Keratinocyte (primary cell): Measurements from ENCODE around the gene MLLT1. TPM values are rescaled to one million over a fixed set of nuclear protein-coding genes. Genes with fewer than 3 reads are reported as not detected.

Experiments used
- DNase-seq: peaks from one replicate; pipeline ENCODE4 v3.0.0-alpha.2; 2011; ENCODE audit warnings: low read depth, missing footprints, low spot score
- FAIRE-seq: peaks from 2 replicates; lab custom pipeline; 2011; peaks lifted over from hg19 to GRCh38; lab: Jason Lieb, UNC
- H2AFZ ChIP-seq: 2 replicates; pipeline ENCODE4 v1.6.0; 2012; ENCODE audit warnings: low read length, control low read depth, inconsistent platforms; ENCODE audit not compliant: control insufficient read depth
- H3K27ac ChIP-seq: 2 replicates; pipeline ENCODE4 v1.5.1; 2011; ENCODE audit warnings: low read length; ENCODE audit not compliant: control insufficient read depth, insufficient read depth
- H3K27me3 ChIP-seq: 3 replicates; pipeline ENCODE4 v1.6.0; 2011; ENCODE audit warnings: low read length; ENCODE audit not compliant: control insufficient read depth, insufficient read depth; ENCODE audit errors: extremely low read depth
- H3K36me3 ChIP-seq, 2 experiments: 2 replicates in 1 of 2; 3 replicates in 1 of 2; pipeline ENCODE4 v1.5.1; 2011; ENCODE audit warnings: low read length in 2 of 2, mild to moderate bottlenecking in 1 of 2; ENCODE audit not compliant: control insufficient read depth in 2 of 2, insufficient read depth in 2 of 2; ENCODE audit errors: extremely low read depth in 1 of 2
- H3K4me1 ChIP-seq: 3 replicates; pipeline ENCODE4 v1.5.1; 2011; ENCODE audit warnings: low read length; ENCODE audit not compliant: control insufficient read depth, insufficient read depth; ENCODE audit errors: extremely low read depth
- H3K4me2 ChIP-seq: 3 replicates; pipeline ENCODE4 v1.6.0; 2011; ENCODE audit warnings: low read depth, low read length; ENCODE audit not compliant: control insufficient read depth, insufficient read depth; ENCODE audit errors: extremely low read depth
- H3K4me3 ChIP-seq, 3 experiments: fragments of 200-600 bp in 1 of 3; sonication (generic) in 1 of 3; 2 replicates in 2 of 3; 3 replicates in 1 of 3; pipeline ENCODE4 v1.5.1; 2011 to 2016; ENCODE audit warnings: low read length in 3 of 3, mild to moderate bottlenecking in 3 of 3, control low read depth in 2 of 3, inconsistent platforms in 1 of 3, low read depth in 1 of 3, mixed read lengths in 1 of 3, mixed run types in 1 of 3, moderate library complexity in 1 of 3; ENCODE audit not compliant: control insufficient read depth in 2 of 3, insufficient read depth in 2 of 3; ENCODE audit errors: extremely low read depth in 1 of 3
- H3K79me2 ChIP-seq: 2 replicates; pipeline ENCODE4 v1.6.0; 2012; ENCODE audit warnings: low read length; ENCODE audit not compliant: control insufficient read depth, insufficient read depth
- H3K9ac ChIP-seq: 3 replicates; pipeline ENCODE4 v1.6.0; 2011; ENCODE audit warnings: low read length; ENCODE audit not compliant: control insufficient read depth, insufficient read depth; ENCODE audit errors: extremely low read depth
- H3K9me1 ChIP-seq: 3 replicates; pipeline ENCODE4 v1.6.0; 2011; ENCODE audit warnings: low read length; ENCODE audit not compliant: control insufficient read depth, insufficient read depth; ENCODE audit errors: extremely low read depth
- H3K9me3 ChIP-seq: 2 replicates; pipeline ENCODE4 v1.5.1; 2012; ENCODE audit warnings: low read depth, low read length; ENCODE audit not compliant: control insufficient read depth
- H4K20me1 ChIP-seq: 3 replicates; pipeline ENCODE4 v1.6.0; 2011; ENCODE audit warnings: low read length; ENCODE audit not compliant: control insufficient read depth, insufficient read depth; ENCODE audit errors: extremely low read depth
- EZH2 ChIP-seq: IDR thresholded peaks from one replicate; pipeline ENCODE4 v1.6.1; 2012; ENCODE audit warnings: inconsistent platforms, mild to moderate bottlenecking, low read length, moderate library complexity
- dilution Hi-C: fragments of 300-500 bp; cut with MboI; formaldehyde crosslinking; loops from one replicate; pipeline ENCODE4 v1.7.0; 2020; ENCODE audit warnings: low sequenced_read_pairs; ENCODE audit not compliant: extremely low pct_ligation_motif_present
- polyA plus RNA-seq, 5 experiments: library from polyadenylated mRNA; depleted of rRNA in 3 of 5; stranded (reverse) in 3 of 5; stranded (forward) in 1 of 5; unstranded in 1 of 5; fragments of >200 nt; gene quantifications; 1 replicate in 1 of 5; 2 replicates in 3 of 5; 3 replicates in 1 of 5; pipeline versions ENCODE4 v1.2.1 to v1.2.3, GENCODE V29; 2011 to 2012; ENCODE audit warnings: missing spikeins in 2 of 5, low read depth in 1 of 5, low replicate concordance in 1 of 5
- TF ChIP-seq, protein P1 (sequence below), 3 experiments: IDR thresholded peaks in 1 of 3; conservative IDR thresholded peaks in 1 of 3; optimal IDR thresholded peaks in 1 of 3; 2 replicates in 2 of 3; 3 replicates in 1 of 3; pipeline versions ENCODE3 to v1.5.1; 2011; ENCODE audit warnings: low read length in 3 of 3, mild to moderate bottlenecking in 3 of 3, moderate library complexity in 2 of 3, control low read depth in 1 of 3, inconsistent platforms in 1 of 3; ENCODE audit not compliant: insufficient read depth in 2 of 3; ENCODE audit errors: extremely low read depth in 1 of 3

MLLT1 gene
- polyA plus RNA-seq, 1 donor (not counting 4 experiments of a cell fraction or from before 2014, with no cell fraction given): 8.3 TPM

DNA sequence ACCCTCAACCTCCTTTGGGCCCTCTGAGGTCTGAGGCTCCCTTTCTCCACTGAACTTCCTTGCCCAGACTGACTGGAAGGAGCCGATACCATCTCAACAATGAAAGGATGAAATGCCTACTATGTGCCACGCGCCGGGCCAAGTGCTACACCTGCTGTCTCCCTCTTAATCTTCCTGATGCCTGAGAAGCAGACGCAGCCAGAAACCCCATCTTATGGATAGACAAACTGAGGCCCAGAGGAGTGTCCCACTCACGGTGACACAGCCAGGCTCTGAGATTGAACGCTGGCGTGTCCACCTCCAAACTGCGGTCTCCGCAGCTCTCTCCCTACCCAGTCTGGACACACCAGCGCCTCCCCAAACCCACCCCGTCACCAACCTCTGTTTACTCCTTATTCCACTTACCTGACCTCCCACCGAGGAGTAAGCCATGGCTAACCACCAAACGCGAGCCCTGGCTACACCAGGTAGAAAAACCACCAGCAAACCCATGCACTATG, 20.9 kb downstream of the MLLT1 start:
- no peak overlapping the region for H3K9ac ChIP-seq
- dilution Hi-C loops: no loop called here
- H3K27me3 ChIP-seq: no peaks in the 10 kb centered on the region
- no peaks in the 10 kb centered on the region for H4K20me1 ChIP-seq
- DNase-seq (no peak), FAIRE-seq (no peak)
- no peak overlapping the region for H3K27ac ChIP-seq
- H3K9me1 ChIP-seq: no peaks in the 10 kb centered on the region
- no peak overlapping the region for H2AFZ ChIP-seq
- H3K4me2 ChIP-seq: no peak overlapping the region
- no peaks in the 10 kb centered on the region for H3K4me1 ChIP-seq
- no peak overlapping the region for H3K4me3 ChIP-seq
- H3K9me3 ChIP-seq: no peaks in the 10 kb centered on the region
- peaks cover 24 to 25% of the 10 kb centered on the region in 2 experiments for H3K36me3 ChIP-seq
- H3K79me2 ChIP-seq: peaks cover 53% of the 10 kb centered on the region
- TF ChIP-seq EZH2: no peak
- TF ChIP-seq, protein P1, sequence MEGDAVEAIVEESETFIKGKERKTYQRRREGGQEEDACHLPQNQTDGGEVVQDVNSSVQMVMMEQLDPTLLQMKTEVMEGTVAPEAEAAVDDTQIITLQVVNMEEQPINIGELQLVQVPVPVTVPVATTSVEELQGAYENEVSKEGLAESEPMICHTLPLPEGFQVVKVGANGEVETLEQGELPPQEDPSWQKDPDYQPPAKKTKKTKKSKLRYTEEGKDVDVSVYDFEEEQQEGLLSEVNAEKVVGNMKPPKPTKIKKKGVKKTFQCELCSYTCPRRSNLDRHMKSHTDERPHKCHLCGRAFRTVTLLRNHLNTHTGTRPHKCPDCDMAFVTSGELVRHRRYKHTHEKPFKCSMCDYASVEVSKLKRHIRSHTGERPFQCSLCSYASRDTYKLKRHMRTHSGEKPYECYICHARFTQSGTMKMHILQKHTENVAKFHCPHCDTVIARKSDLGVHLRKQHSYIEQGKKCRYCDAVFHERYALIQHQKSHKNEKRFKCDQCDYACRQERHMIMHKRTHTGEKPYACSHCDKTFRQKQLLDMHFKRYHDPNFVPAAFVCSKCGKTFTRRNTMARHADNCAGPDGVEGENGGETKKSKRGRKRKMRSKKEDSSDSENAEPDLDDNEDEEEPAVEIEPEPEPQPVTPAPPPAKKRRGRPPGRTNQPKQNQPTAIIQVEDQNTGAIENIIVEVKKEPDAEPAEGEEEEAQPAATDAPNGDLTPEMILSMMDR (optimal IDR thresholded peaks at IDR 0.05 in 1 of 3, IDR thresholded peaks at IDR 0.05 in 1 of 3, conservative IDR thresholded peaks at IDR 0.05 in 1 of 3; ENCODE audit: extremely low read depth in 1 of 3, insufficient read depth in 2 of 3, low read length in 3 of 3): no peak

DNA sequence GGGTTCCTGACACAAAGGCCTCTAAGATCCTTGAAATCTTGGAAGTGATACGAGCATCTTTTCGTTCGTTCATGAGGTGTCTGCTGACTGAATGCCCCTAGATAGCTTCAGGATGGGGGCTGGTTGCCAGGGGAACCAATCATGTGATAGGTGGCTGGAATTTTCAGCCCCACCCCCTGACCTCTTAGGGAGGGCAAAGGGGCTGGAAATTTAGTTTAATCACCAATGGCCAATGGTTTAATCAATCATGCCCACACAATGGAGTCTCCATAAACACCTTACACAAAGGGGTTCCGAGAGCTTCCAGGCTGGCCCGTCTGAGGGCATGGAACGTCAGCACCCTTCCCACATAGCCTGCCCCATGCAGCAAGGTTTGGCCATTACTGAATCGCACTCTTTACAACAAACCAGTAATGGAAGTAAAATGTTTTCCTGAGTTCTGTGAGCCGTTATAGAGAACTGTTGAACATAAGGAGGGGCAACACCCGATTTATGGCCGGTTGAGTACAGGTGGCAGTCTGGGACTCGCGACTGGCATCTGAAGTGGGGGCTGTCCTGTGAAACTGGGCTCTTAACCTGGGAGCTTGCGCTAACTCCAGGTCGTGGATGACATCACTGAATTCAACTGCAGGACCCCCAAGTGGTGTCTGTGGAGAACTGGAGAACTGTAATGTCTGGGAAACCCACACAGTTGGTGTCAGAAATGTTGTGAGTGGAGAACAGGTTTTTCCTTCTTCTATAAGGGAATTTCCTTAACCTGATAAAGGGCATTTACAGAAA, 25.6 kb downstream of the MLLT1 start:
- FAIRE-seq (no peak), DNase-seq (no peak)
- H3K27me3 ChIP-seq: no peaks in the 10 kb centered on the region
- peaks cover 7% of the 10 kb centered on the region for H3K4me1 ChIP-seq
- dilution Hi-C loops: no loop called here
- H3K9me1 ChIP-seq: peaks cover 3% of the 10 kb centered on the region
- TF ChIP-seq EZH2: no peak
- TF ChIP-seq, protein P1 (optimal IDR thresholded peaks at IDR 0.05 in 1 of 3, IDR thresholded peaks at IDR 0.05 in 1 of 3, conservative IDR thresholded peaks at IDR 0.05 in 1 of 3; ENCODE audit: extremely low read depth in 1 of 3, insufficient read depth in 2 of 3, low read length in 3 of 3): no peak
- H3K36me3 ChIP-seq: peaks cover 1 to 6% of the 10 kb centered on the region in 2 experiments
- H3K79me2 ChIP-seq: peaks cover 67% of the 10 kb centered on the region
- H2AFZ ChIP-seq: no peak overlapping the region
- no peak overlapping the region for H3K27ac ChIP-seq
- no peaks in the 10 kb centered on the region for H3K9me3 ChIP-seq
- H3K4me2 ChIP-seq: no peak overlapping the region
- H3K9ac ChIP-seq: no peak overlapping the region
- no peak overlapping the region for H3K4me3 ChIP-seq
- peaks cover 4% of the 10 kb centered on the region for H4K20me1 ChIP-seq
